Measurements from ENCODE around the gene FKBP5. TPM values are rescaled to one million over a fixed set of nuclear protein-coding genes. Genes with fewer than 3 reads are reported as not detected.

The FKBP5 gene
- total RNA-seq: 100 to 1,000 TPM in 5 of 7 donors, 10 to 100 TPM in 2; 36.2 to 231 (median 142) TPM
- polyA plus RNA-seq: 100 to 1,000 TPM in 1 of 2 donors, 10 to 100 TPM in 1; 69.2 to 166 TPM
- long read RNA-seq, donor 1, transcript FKBP5-201 (11 exons, 3,772 nt): major isoform, 175 of 292 reads
- long read RNA-seq, donor 1, partial matches to known transcripts: 26 of 292 reads
- long read RNA-seq, donor 1, other reads (novel, unspliced or antisense): 91 of 292 reads
- long read RNA-seq, donor 2, transcript FKBP5-201 (11 exons, 3,772 nt): major isoform, 12 of 12 reads
- long read RNA-seq, donor 2, partial matches to known transcripts: 0 of 12 reads
- long read RNA-seq, donor 2, other reads (novel, unspliced or antisense): 0 of 12 reads
- long read RNA-seq, donor 3, transcript FKBP5-201 (11 exons, 3,772 nt): major isoform, 394 of 487 reads
- long read RNA-seq, donor 3, partial matches to known transcripts: 24 of 487 reads
- long read RNA-seq, donor 3, other reads (novel, unspliced or antisense): 68 of 487 reads

DNA sequence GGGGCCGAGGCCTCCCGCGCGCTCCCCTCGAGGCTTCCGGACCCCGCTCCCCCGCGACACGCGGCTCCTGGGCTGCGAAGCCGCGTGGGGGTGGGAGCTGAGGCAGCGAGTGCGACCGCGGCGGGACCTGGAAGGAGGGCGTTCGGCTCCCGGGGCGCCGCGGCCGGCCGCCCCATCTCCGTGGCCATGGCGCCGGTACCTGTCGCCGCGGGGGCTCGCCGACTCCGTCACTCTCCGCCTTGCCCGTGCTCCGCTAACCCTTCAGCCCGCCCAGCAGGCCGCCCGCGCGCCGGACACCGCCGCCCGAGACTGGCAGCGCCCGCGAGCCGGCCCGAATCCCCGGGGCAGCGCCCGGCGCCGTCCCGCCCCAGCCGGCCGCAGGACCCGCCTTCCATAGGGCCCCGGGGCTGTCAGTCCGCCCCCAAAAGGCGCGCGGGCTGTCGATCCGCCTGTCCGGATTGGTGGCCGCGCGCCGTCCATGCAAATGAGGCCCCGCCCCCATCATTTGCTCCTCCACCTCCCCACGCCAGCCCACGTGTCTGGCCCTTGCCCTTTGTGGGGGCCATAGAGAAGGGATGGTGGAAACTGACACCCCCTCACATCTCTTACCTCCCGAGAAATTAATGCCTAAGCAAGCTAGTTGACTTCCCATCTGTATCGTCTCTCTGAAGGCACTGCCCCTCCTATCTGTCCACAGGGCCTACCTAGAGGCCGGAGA is at the start of gene FKBP5:
Gene FKBP5, minus strand, starts transcription at position 311 of the 718 bp plus-strand sequence. CDS start 46,091 bp downstream, outside the sequence.
- Histone ChIP-seq H3K27me3 (no peaks in the 10 kb centered on the region), H3K27ac (peak within 1 kb of the TSS; percentile 90 to 92), H3K36me3 (no peaks in the 10 kb centered on the region), H3K4me3 (peak within 1 kb of the TSS; percentile 91), H3K9me3 (no peaks in the 10 kb centered on the region), H3K4me1 (ENCODE audit: insufficient read depth) (peaks cover 9% of the 10 kb centered on the region)
- intact Hi-C loops (cut with DNase I): loop anchor here in 3 of 4 donors (2.0 to 10.0 kb wide), 4 partner anchors 38 to 104 kb away; no protein-coding TSS in a partner anchor
- DNase-seq: peak; percentile 95 to 98 (median 97)
- TF ChIP-seq POLR2A (IDR thresholded peaks at IDR 0.05) (peak; percentile 90), EP300 (IDR thresholded peaks at IDR 0.05) (no peak)
- TF ChIP-seq, protein P1, sequence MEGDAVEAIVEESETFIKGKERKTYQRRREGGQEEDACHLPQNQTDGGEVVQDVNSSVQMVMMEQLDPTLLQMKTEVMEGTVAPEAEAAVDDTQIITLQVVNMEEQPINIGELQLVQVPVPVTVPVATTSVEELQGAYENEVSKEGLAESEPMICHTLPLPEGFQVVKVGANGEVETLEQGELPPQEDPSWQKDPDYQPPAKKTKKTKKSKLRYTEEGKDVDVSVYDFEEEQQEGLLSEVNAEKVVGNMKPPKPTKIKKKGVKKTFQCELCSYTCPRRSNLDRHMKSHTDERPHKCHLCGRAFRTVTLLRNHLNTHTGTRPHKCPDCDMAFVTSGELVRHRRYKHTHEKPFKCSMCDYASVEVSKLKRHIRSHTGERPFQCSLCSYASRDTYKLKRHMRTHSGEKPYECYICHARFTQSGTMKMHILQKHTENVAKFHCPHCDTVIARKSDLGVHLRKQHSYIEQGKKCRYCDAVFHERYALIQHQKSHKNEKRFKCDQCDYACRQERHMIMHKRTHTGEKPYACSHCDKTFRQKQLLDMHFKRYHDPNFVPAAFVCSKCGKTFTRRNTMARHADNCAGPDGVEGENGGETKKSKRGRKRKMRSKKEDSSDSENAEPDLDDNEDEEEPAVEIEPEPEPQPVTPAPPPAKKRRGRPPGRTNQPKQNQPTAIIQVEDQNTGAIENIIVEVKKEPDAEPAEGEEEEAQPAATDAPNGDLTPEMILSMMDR (IDR thresholded peaks at IDR 0.05): no peak
- WGBS, 3 donors: 2 to 7% (median 5%) methylated on average over 19 to 80 of the region's 80 CpGs

DNA sequence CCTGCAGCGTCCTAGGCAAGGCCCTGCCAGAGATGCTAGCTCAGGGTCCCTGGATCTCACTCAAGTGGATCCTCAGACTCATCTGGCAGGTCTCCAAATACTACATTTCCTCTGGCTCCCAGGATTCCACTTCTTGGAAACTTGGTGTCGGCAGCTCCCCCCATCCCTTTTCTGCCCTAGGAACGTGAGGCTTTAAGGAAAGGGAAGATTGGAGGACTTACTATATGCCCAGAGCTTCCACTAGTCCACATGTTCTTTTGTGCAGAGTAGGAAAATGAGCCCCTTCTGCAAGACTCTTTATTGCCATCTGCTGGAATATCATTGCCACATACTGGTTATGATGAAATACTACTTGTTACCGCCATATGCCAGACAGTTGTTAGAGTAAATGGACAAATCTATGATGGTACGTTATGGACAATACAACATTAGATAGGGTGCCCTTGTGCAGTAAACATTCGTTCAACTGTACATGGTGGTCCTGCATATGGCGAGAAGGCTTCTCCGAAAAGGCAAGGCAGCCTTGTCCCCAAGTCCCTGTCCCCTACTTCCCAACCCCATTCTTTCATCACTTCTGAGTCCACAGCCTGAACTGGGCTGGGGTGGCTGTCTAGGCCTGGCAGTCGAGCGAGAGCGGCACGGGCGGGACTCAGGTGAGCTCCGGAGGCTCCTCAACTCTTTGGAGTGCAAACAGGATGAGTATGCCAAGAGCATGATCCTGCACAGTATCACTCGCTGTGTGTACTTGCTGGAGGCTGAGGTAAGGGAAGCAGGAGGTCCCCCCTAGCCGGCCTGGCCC is 48.9 kb upstream of the FKBP5 start:
- peak in 1 of 5 donors; percentile 41 for DNase-seq
- Histone ChIP-seq H3K4me3 (no peak overlapping the region), H3K27me3 (no peaks in the 10 kb centered on the region), H3K4me1 (ENCODE audit: insufficient read depth) (peaks cover 4% of the 10 kb centered on the region), H3K27ac (no peak overlapping the region), H3K36me3 (no peaks in the 10 kb centered on the region), H3K9me3 (no peaks in the 10 kb centered on the region)
- intact Hi-C loops (cut with DNase I): loop anchor here (1.0 to 10.0 kb wide), 6 partner anchors 151 to 243 kb away; partner anchors contain the start of gene TEAD3 (in 1 of the 4)
- TF ChIP-seq EP300 (IDR thresholded peaks at IDR 0.05): no peak
- TF ChIP-seq, protein P1 (IDR thresholded peaks at IDR 0.05): peak; percentile 83 to 97 (median 97)
- WGBS, 3 donors: 57 to 60% (median 58%) methylated on average over 16 of the region's 16 CpGs

DNA sequence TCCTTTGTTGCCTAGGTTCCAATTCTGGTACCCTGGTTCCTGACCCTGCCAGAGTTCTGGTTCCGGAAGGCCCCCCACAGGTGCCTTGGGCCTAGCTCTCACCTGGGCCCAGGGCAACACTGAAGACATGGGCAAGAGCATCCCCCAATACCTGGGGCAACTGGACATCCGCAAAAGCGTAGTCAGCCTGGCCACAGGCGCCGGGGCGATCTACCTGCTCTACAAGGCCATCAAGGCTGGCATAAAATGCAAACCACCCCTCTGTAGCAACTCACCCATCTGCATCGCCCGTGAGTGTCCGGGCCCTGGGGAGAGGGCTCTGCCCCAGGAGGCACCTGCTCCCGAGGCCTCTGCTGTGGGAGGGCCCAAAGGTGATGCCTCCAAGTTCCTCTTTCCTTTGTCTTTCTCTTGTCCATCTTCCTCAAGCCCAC is 48.3 kb upstream of the FKBP5 start, which contains the start of gene ARMC12:
Gene ARMC12, plus strand, starts transcription at position 51 of the 431 bp plus-strand sequence. Its CDS starts 77 bp downstream, at position 128.
- no peak within 1 kb of the TSS for H3K27ac ChIP-seq
- intact Hi-C loops (cut with DNase I): loop anchor here (1.0 to 10.0 kb wide), 6 partner anchors 150 to 242 kb away; partner anchors contain the start of gene TEAD3 (in 1 of the 4)

More for the DNA sequence above, 48.3 kb upstream of the FKBP5 start, which contains the start of gene ARMC12:
- TF ChIP-seq, protein P1 (IDR thresholded peaks at IDR 0.05): no peak
- TF ChIP-seq EP300 (IDR thresholded peaks at IDR 0.05) (no peak), POLR2A (IDR thresholded peaks at IDR 0.05) (no peak)
- no peak for DNase-seq
- Histone ChIP-seq H3K9me3 (no peaks in the 10 kb centered on the region), H3K36me3 (no peaks in the 10 kb centered on the region), H3K4me3 (no peak within 1 kb of the TSS), H3K4me1 (ENCODE audit: insufficient read depth) (peaks cover 4% of the 10 kb centered on the region), H3K27me3 (no peaks in the 10 kb centered on the region)
- 86 to 91% (median 90%) methylated on average over 10 of the region's 10 CpGs for WGBS, 3 donors

All from ovary (tissue), 10 donors.